ENCODE measurements around the gene KCNQ5. TPM values are rescaled to one million over a fixed set of nuclear protein-coding genes. Genes with fewer than 3 reads are reported as not detected.
"Not testable (repeated sequence)": the region's sequence is repeated elsewhere in the genome, so short reads cannot be mapped to it uniquely, and the experiment has no call there.

Gene KCNQ5
- total RNA-seq, 1 donor from 2014 or later: under 0.01 TPM

DNA sequence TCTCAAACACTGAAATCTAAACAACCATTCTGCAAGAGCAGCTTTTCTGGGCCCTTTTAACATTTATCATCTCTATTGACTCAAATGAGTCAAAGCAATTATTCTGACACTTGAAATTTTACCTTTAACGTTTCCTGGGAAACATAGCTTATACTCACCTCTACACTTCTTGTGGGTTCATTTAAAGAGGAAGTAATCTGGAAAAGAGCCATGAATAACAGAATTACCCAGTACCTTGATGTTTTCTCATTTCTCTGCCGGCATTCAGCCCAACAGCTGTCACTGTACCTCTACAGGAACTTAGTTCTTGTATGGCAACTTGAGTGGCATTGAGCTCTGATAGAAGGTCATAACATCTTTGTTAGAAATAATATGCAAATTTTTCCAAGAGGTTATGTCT, 272.2 kb downstream of the KCNQ5 start:
- DNase-seq (ENCODE audit: low read depth in 2 of 2): no peak

DNA sequence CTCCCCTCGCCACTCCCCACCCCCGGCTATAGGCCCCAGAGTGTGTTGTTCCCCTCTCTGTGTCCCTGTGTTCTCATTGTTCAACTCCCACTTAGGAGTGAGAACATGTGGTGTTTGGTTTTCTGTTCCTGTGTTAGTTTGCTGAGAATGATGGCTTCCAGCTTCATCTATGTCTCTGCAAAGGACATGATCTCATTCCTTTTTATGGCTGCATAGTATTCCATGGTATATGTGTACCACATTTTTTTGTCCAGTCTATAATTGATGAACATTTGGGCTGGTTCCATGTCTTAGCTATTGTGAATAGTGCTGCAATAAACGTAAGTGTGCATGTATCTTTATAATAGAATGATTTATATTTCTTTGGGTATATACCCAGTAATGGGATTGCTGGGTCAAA, 276.4 kb downstream of the KCNQ5 start:
- DNase-seq (ENCODE audit: low read depth in 2 of 2): not testable (repeated sequence)

DNA sequence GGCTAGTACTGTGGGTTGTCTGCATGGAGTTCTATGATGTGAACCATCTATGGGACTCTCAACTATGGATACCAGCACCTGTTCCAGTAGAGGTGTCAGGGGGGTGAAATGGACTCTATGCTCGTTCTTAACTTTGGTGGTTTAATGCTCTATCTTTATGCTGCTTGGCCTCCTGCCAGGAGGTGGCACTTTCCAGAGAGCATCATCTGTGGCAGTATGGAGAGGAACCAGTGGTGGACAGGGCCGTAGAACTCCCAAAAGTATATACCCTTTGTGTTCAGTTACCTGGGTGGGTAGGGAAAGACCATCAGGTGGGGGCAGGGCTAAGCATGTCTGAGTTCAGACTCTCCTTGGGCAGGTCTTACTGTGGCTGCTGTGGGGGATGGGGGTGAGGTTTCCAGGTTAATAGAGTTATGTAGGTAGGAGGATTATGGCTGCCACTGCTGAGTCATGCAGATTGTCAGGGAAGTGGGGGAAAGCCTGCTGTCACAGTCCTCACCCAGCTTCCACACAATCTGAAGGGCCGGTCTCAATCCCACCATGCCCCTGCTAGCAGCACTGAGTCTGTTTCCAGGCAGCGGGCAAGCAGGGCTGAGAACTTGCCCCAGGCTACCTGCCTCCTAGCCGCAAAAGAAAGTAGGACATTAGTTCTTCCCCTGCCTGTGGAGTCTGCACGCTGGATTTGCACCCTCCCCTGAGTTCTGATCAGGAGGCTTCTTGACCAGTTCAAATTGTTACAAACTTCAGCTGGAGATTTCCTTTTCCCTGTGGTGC, 284.0 kb downstream of the KCNQ5 start:
- no peak for DNase-seq (ENCODE audit: low read depth in 2 of 2)

DNA sequence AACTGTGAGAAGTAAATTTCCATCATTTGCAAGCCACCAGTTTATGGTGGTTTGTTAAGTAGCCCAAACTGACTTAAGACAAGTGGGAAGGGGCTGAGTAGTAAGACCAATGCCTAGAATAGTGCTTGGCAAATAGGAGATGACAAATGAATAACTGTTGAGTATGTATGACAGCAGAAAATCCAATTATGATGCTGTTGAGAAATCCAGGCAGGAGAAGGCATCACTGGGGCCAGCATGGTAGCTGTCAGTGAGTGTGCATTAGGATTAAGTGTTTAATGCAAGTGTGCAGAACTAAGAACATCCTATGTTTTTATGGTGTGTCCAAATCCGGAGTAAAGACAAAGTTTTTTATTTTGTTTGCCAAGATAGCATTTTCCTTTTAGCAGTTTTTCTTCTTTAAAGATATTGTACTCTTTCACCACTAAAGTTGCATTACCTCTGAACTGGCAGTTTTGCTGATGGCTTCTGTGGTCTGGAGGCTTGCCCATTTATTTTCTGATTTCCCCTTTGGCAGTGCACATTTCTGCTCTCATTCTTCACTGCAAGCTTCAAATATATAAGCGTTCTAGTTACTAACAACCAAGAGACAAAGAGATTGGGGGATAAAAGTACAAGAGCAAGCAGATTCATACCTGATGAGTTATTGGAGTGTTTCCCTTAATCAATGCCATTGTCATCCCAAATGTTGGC, 289.7 kb downstream of the KCNQ5 start:
- DNase-seq (ENCODE audit: low read depth in 2 of 2): no peak

DNA sequence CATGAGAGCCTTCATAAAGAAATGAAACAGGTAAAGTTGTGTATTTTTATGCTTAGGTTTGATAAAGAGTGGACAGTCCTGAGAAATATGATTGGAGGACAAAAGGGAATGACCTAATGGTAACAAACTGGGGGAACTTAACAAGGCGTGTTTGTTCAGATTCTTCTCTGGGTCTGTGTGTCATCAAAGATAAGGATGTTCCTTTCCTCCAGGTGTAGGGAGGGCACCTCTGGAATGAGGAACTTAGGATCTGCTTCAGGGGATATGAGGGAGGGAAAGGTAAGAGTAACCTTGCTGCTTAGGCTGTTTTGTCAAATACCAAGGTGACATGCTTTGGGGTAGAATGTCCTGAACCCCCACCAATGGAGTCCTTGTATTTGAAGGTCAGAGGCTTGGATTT, 291.9 kb downstream of the KCNQ5 start:
- DNase-seq (ENCODE audit: low read depth in 2 of 2): no peak

DNA sequence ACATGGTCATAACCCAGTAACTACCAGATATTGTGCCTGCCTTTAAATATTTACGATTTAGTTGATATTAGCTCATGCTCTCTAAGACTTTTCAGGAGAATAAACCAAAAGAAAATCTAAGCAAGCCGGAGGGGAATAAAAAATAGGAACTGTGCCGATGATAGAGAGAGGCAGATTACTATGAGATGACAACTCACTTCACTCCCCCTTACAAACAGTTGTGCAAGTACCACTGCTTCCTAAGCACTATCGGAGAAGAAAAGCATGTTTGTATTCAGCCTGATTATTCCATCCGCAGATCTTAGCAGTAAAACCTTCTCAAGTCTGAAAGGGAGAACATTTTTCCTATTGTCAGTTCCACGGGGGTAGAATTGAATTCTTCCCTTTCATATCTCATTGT, 294.4 kb downstream of the KCNQ5 start:
- no peak for DNase-seq (ENCODE audit: low read depth in 2 of 2)

DNA sequence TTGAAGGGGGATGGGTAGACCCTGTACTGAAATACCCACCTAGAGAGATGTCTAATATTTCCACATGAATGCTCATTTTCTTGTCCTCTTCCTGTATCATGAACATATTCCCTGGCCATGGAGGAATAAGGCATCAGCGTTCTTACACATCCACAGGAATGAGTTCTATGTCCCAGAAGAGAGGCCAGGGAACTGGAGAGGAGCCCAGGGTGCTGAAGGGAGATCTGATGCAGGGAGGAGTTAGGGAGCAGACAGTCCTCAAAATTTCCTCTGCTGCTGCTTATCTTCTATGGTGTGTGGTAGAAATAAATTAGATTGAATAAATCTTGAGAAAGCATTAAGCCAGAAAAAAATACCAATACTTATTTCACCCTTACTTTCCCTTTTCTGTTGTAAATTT, 295.0 kb downstream of the KCNQ5 start:
- DNase-seq (ENCODE audit: low read depth in 2 of 2): no peak

DNA sequence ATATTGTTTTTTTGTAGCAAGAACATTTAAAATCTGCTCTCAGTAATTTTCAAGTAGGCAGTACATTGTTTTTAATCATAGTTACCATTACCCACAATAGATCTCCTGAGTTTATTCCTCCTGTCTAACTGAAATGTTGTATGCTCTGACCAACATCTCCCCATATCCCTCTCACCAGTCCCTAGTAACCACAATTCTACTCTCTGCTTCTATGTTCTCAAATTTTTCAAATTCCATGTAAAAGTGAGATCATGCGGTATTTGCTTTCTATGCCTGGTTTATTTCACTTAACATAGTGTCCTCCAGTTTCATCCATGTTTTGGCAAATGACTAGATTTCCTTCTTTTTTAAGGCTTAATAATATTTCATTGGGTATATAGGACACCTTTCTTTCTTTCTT, 300.5 kb downstream of the KCNQ5 start:
- DNase-seq (ENCODE audit: low read depth in 2 of 2): no peak

DNA sequence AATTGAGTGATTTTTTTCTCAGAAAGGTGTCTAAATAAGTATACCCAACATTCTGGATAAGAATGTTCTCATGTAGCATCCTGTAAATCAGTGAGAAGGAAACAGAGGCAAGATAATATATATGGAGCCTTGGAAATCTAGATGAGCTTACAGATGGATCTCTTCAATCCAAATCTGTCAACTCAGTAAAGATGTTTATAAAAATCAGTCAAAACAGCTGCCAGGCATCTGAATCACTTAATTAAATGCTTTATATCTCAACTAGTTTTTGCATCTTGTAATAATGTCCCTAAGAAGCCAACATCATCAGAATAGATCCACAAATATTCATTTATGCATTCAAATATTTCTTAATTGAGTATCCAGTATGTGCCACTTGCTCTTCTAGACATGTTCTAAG, 303.3 kb downstream of the KCNQ5 start:
- no peak for DNase-seq (ENCODE audit: low read depth in 2 of 2)

DNA sequence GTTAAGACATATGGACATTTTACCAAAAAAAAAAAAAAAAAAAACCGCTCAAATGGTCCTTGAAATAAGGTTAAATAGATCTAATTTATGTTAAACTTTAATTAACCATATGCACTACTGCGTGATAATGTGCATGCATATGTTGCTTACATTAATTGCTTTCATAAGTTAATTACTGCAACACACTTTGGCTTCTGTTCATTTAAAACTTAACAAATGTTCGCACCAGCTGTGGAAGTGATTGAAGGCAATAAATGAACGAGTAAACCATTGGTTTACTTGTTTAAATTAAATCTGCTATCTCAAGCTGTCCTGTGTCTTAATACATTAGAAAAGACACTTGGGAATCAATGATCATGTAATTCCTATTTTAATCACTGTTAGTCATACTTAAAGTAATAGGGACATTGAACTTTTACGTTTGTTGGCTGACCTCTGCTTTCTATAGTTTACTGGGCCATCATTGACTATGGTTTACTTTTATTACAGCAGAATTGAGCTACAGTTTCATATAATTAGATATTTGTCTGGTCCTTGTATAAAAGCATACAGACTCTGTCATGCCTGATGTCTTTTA, 308.8 kb downstream of the KCNQ5 start:
- no peak for DNase-seq (ENCODE audit: low read depth in 2 of 2)

DNA sequence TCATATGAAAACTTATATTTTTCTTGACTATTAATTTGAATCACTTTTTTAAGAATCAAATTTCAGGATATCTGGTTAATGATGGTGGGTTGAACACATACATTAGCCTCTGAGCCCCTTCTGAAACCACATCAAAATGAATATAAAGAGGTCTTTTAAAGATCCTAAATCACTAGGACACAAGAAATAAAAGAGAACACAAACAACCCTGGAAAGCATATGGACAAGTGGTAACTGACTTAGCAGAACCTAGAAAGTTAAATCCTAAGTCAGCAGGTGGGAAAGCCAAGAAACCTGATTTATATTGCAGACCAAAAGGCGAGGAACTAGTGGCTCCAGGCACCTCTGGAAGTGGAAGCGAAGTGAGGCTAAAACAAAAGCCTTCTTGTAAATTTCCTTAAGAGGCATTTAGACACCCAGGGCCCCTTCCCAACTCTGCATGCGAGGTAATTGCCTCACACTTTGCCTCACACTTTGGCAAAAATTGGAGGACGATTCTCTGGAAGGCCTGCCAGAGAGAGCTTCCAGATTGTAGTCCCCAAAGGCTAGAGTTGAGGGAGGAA, 309.5 kb downstream of the KCNQ5 start:
- DNase-seq (ENCODE audit: low read depth in 2 of 2): no peak

DNA sequence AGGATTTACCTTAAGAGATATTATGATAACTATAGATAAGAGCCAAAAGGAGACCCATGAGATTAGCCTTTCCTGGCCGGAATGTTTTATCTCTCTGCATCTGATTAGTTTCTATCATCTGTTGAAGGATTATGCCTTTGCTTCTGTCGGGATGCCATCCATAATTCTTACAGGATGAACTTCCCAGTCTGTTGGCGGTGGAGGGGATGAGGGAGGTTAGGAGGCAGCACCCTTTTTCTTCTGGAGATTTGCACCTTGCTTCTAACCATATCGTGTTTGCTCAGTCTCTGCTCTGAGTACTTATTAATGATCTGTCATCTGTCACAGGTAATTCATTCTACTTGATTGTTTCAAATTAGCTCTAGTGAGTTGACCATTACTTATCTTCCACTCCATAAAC, 311.4 kb downstream of the KCNQ5 start:
- no peak for DNase-seq (ENCODE audit: low read depth in 2 of 2)

DNA sequence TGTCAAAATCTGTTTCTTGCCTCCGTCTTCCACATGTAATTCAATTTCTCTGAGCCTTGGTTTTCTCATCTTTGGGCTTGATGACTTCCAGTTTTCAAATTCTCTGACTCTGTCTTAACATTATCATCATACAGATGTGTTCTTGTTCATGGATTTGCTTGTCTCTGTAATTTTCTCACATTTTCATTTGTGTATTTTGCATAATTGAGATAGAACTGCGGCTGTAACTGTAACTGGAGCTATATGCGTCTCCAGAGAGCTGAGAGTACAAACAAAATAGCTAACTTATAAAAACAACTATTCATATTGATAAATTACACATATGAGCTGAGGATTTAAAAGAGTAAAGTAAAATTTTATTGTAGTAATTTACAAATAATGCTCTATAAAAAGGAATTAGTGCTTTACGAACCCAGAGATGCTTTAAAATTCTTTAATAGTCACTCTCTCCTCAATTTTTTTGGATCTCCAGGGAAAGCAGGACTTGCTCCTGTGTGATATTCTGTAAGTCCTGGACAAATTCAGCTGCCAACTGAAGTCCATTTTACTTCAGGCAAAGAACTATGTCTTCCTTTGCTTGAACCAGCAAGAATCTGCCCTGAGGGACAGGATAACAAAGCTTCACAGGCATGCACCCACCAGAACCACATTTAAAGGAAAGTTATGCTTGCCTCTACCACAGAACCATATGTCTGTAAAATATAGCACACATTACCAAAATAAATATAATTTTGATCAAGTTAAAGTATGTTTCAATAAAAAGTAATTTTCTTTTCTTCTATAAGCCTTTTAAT, 315.1 kb downstream of the KCNQ5 start:
- DNase-seq (ENCODE audit: low read depth in 2 of 2): no peak

DNA sequence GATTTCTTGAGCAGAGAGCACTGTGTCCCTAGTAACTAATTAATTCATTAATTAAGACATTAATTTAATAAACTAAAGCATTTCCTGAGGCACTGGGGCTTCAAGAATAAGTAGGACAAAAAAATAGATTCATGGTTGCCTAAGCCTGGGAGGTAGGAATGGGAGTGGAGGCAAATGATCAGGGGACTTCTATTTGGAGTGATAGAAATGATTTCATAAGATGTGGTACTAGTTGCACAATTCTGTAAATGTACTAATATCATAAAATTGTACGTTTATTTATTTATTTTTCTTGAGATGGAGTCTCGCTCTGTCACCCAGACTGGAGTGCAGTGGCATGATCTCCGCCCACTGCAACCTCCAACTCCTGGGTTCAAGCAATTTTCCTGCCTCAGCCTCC, 316.2 kb downstream of the KCNQ5 start:
- DNase-seq (ENCODE audit: low read depth in 2 of 2): no peak

DNA sequence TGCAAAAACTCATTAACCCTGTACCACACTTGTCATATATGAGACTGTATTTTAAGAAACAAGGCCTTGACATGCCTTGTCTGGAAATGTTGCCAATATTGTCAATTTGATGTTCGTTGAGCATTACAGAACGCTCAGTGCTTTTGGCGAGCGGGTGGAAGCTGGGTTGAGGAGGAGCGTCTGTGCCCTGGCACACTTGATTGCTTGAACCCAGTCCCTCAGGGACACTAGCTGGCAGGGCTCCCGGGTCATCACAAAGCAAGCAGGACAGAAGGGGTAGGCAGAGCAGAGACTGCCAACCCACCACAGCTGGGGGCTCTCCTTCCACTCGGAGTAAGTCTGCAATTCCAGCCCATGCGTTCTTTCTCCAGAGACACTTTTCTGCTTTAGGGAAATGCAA, 317.1 kb downstream of the KCNQ5 start:
- no peak for DNase-seq (ENCODE audit: low read depth in 2 of 2)

DNA sequence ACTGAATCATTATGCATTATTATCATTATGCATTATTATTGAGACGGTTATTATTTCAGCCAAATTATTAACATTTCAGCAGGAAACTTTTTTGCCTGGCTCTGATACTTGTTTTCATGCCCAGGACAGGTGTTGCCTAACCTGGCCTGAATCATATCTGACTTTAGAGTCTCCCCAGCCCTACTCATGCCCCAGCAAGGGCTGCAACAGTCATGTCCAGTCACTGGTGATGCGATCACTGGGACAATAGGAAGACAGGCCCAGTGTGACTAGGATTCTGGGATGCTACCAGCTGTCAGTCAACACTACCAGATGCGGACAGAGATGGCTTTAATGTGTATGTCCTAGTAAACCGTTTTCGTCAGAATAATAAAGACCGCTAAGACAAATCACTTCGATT, 318.4 kb downstream of the KCNQ5 start:
- DNase-seq (ENCODE audit: low read depth in 2 of 2): no peak

DNA sequence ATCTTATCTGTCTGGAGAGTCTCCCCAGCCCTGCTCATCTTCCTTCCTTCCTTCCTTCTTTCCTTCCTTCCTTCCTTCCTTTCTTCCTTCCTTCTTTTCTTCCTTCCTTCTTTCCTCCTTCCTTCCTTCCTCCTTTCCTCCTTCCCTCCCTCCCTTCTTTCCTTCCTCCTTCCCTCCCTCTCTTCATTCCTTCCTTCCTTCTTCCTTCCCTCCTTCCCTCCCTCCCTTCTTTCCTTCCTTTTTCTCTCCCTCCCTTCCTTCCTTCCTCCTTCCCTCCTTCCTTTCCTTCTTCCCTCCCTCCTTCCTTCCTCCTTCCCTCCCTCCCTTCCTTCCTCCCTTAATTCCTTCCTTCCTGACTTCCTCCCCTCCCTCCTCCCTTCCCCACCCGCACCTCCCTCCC, 319.4 kb downstream of the KCNQ5 start:
- DNase-seq (ENCODE audit: low read depth in 2 of 2): no peak

DNA sequence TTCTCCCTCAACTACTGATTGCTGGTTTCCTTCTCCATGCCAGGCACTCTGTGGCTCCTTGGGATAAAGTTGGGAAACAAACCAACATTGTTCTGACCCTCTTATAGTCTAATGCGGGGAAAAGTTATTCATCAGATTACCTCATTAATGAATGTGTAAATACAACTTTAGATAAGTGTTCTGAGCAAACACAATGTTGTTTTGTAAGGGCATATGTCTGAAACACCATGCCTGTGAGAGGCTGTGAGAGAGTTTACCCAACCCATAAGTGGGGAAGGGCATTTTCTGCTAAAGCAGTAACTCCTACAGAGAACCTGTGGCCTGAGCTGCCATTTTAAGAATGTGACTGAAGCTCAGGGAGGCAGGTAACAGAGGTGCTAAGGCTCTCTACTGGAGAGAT, 319.9 kb downstream of the KCNQ5 start:
- DNase-seq (ENCODE audit: low read depth in 2 of 2): no peak

DNA sequence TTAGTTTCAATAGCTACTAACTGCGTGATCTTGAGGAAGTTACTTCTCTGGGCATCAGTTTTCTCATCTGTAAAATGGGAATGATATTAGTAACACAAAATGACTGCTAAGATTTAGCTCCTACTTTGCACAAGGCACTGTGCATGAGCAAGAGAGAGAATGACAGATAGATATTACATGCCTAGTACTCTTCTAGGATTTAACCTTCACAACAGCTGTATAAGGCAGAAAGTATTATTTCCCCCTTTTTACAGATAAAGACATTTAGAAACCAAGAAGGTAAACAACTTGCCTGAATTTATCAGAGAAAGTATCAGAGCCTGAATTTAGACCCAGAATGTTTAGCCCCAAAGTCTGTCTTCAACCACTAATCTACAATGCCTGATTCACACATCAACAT, 321.8 kb downstream of the KCNQ5 start:
- no peak for DNase-seq (ENCODE audit: low read depth in 2 of 2)

DNA sequence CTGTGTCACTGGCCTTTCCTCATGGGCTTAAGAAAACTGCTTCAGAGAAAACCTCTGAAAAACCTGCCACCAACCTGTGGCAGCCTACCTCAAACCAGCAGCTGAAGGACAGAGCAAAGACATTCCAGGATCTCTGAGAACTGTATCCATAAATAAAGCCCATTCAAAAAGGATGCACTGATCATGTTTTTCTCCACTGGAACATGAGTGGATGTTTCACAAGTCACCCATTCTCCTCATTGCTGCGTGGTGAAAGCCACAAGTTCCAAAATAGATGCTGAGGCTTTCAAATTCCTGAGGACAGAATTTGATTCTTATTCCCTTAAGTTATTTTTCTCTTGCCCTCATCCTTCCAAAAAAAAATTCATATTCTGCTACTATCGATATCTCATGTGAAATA, 322.8 kb downstream of the KCNQ5 start:
- DNase-seq (ENCODE audit: low read depth in 2 of 2): no peak

DNA sequence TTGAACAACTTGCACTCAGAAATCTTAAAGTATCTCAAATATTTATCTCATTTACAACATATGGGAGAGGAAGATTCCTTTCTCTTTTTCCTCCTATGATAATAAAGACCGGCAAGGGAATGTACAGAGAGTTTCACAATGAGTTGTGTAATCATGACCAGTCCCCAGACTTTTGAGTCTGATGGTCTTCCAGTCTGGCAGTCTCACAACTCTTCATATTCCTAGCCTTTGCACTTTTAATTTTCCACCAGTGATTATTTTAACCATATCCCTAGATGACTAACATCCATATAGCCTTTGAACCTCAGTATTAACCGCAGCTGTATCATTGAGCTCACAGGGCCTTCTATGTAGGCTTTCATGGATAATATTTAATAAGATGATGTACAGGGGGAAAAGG, 324.9 kb downstream of the KCNQ5 start:
- no peak for DNase-seq (ENCODE audit: low read depth in 2 of 2)

DNA sequence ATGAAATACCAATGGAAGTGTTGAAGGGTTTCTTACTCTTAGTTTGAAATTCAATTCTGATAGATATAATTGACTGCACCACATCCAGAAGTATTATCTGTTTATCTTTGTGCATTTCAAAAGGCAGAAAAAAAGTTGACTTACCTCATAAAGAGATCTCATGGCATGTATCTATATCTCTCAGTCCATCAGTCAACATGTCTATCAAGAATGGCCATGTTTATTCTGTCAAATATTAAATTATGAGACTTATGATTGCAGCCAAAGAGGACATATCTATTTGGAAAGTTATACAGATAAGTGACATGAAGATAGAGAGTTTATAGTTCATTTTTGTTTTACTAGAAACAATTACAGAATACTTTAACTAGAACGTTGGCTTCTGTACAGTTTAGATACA, 325.7 kb downstream of the KCNQ5 start:
- DNase-seq (ENCODE audit: low read depth in 2 of 2): no peak

Data from dermis microvascular lymphatic vessel endothelial cell (primary cell).